PC-9 (cell line): Measurements from ENCODE around the gene FOXP1. TPM values are rescaled to one million over a fixed set of nuclear protein-coding genes. Genes with fewer than 3 reads are reported as not detected.

Experiments used
- BruUV-seq: library from RNA; stranded (reverse); fragments of 400-500 nt; replicated peaks from 2 replicates; lab custom pipeline; 2021; lab: Mats Ljungman, UMichigan
- CTCF ChIA-PET: fragments of 300-600 bp; sonication (Branson Sonifier 250); formaldehyde crosslinking; loops from one replicate; lab custom pipeline; 2022; ENCODE audit warnings: antibody characterized with exemption; lab: Charles Lee
- POLR2A ChIA-PET: fragments of 300-600 bp; sonication (Branson Sonifier 250); formaldehyde crosslinking; loops from one replicate; lab custom pipeline; 2022; ENCODE audit warnings: antibody characterized with exemption; ENCODE audit not compliant: unreplicated experiment; lab: Charles Lee
- DNase-seq, 2 experiments: peaks; one replicate each; pipeline versions ENCODE4 v3.0.0 to v3.0.0-alpha.2; 2015 to 2022; ENCODE audit warnings: mixed read lengths in 1 of 2
- H2AFZ ChIP-seq: fragments of 200-600 bp; sonication (generic); 2 replicates; pipeline ENCODE4 v1.8.1; 2017; ENCODE audit warnings: antibody characterized with exemption
- H3F3A ChIP-seq: fragments of 200-600 bp; sonication (generic); 2 replicates; pipeline ENCODE4 v1.8.1; 2017; ENCODE audit warnings: antibody characterized with exemption, mild to moderate bottlenecking, low read depth; ENCODE audit not compliant: insufficient read depth
- H3K27ac ChIP-seq: fragments of 200-600 bp; sonication (generic); 2 replicates; pipeline ENCODE4 v1.6.1; 2016; ENCODE audit warnings: mixed run types
- H3K27me3 ChIP-seq: fragments of 200-600 bp; sonication (generic); 2 replicates; pipeline ENCODE4 v1.6.1; 2016; ENCODE audit warnings: low read depth, mixed run types; ENCODE audit not compliant: insufficient read depth
- H3K36me3 ChIP-seq: fragments of 200-600 bp; sonication (generic); 2 replicates; pipeline ENCODE4 v1.6.1; 2016; ENCODE audit warnings: low read depth, mixed run types
- H3K4me1 ChIP-seq: fragments of 200-600 bp; sonication (generic); replicated peaks from 2 replicates; pipeline ENCODE4 v1.6.1; 2016; ENCODE audit warnings: mixed run types; ENCODE audit not compliant: insufficient read depth
- H3K4me2 ChIP-seq: fragments of 200-600 bp; sonication (generic); 2 replicates; pipeline ENCODE4 v1.6.1; 2017; ENCODE audit warnings: mixed run types
- H3K4me3 ChIP-seq: fragments of 200-600 bp; sonication (generic); 2 replicates; pipeline ENCODE4 v1.6.1; 2016; ENCODE audit warnings: mixed run types
- H3K79me2 ChIP-seq: fragments of 200-600 bp; sonication (generic); 2 replicates; pipeline ENCODE4 v1.6.1; 2017; ENCODE audit warnings: low read depth, mixed run types
- H3K9me2 ChIP-seq: fragments of 200-600 bp; sonication (generic); 2 replicates; pipeline ENCODE4 v1.8.1; 2017; ENCODE audit warnings: mild to moderate bottlenecking; ENCODE audit not compliant: insufficient read depth
- H3K9me3 ChIP-seq: fragments of 200-600 bp; sonication (generic); 2 replicates; pipeline ENCODE4 v1.8.1; 2016; ENCODE audit warnings: low read depth; ENCODE audit not compliant: insufficient read depth
- H4K20me1 ChIP-seq: fragments of 200-600 bp; sonication (generic); 2 replicates; pipeline ENCODE4 v1.8.1; 2017; ENCODE audit not compliant: insufficient read depth
- EZH2 ChIP-seq: fragments of 200-600 bp; sonication (generic); IDR thresholded peaks from 2 replicates; pipeline ENCODE4 v1.8.0; 2017; ENCODE audit warnings: antibody characterized with exemption, low read depth
- intact Hi-C: fragments of 100-400 bp; cut with micrococcal nuclease; formaldehyde crosslinking; loops from one replicate; pipeline ENCODE4 v1.10.0; 2022; ENCODE audit not compliant: unreplicated experiment
- total RNA-seq: library from RNA; stranded (reverse); gene quantifications from 2 replicates; pipeline ENCODE4 v1.2.3, GENCODE V29; 2021
- TF ChIP-seq, protein P1 (sequence below): fragments of 200-600 bp; sonication (generic); conservative IDR thresholded peaks from 2 replicates; pipeline ENCODE4 v1.6.1; 2017; ENCODE audit warnings: mixed run types, antibody characterized with exemption, mild to moderate bottlenecking, moderate library complexity

FOXP1 gene
- total RNA-seq, 1 experiment from 2014 or later, result 33.3 TPM

DNA sequence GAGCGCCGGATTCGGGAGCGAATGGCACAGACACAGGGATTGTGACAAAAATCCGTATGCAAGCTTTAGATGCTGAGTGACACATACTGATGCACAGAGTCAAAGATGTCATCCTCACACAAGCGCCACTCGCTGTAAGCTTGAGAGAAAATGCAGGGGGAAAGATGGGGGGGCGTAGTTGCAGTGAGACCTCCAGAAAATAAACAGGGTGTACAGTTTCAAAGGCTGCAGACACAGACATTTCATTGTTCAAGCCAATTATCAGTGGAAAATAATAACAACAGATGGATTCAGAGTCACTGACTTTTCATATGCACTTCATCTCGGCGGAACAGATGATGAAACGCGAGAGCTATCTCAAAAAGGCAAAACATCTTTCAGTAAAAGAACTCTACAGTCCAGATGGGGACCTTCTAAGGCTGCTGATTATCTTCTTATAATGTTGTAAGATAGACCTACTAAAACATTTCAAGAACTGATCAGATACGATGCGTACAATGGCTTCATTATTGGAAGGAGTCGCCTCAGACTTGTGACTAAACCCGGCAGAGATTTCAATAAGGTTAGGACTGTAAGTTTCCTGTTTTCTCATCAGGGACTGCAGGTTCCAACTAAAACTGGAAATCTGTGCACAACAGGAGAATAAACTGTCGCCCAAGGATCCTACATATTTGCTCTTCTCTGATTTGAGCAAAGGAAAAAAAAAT is 275.4 kb downstream of the FOXP1 start:
- no peak for DNase-seq
- no peak overlapping the region for H3K4me2 ChIP-seq
- no peaks in the 10 kb centered on the region for H3K9me2 ChIP-seq
- TF ChIP-seq, protein P1, sequence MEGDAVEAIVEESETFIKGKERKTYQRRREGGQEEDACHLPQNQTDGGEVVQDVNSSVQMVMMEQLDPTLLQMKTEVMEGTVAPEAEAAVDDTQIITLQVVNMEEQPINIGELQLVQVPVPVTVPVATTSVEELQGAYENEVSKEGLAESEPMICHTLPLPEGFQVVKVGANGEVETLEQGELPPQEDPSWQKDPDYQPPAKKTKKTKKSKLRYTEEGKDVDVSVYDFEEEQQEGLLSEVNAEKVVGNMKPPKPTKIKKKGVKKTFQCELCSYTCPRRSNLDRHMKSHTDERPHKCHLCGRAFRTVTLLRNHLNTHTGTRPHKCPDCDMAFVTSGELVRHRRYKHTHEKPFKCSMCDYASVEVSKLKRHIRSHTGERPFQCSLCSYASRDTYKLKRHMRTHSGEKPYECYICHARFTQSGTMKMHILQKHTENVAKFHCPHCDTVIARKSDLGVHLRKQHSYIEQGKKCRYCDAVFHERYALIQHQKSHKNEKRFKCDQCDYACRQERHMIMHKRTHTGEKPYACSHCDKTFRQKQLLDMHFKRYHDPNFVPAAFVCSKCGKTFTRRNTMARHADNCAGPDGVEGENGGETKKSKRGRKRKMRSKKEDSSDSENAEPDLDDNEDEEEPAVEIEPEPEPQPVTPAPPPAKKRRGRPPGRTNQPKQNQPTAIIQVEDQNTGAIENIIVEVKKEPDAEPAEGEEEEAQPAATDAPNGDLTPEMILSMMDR, result no peak
- TF ChIP-seq EZH2, result no peak
- no peaks in the 10 kb centered on the region for H4K20me1 ChIP-seq
- H3K36me3 ChIP-seq, result no peaks in the 10 kb centered on the region
- H3K27me3 ChIP-seq, result no peaks in the 10 kb centered on the region
- ChIA-PET CTCF (no interaction called here), POLR2A (no interaction called here)
- H3K4me3 ChIP-seq, result no peak overlapping the region
- no peak overlapping the region for H3K27ac ChIP-seq
- no peaks in the 10 kb centered on the region; the same call in 1 of the 2 replicates for H3F3A ChIP-seq
- no peaks in the 10 kb centered on the region for H3K4me1 ChIP-seq
- H3K9me3 ChIP-seq, result no peaks in the 10 kb centered on the region
- no peak overlapping the region for H2AFZ ChIP-seq
- no peaks in the 10 kb centered on the region for H3K79me2 ChIP-seq
- BruUV-seq, result no TSS peak
- intact Hi-C loops, result no loop called here

- Histone ChIP-seq H3K4me1 (no peaks in the 10 kb centered on the region), H2AFZ (no peak overlapping the region), H3K27me3 (no peaks in the 10 kb centered on the region), H3F3A (no peaks in the 10 kb centered on the region; the same call in 1 of the 2 replicates), H4K20me1 (no peaks in the 10 kb centered on the region), H3K27ac (no peak overlapping the region), H3K79me2 (no peaks in the 10 kb centered on the region), H3K9me3 (no peaks in the 10 kb centered on the region), H3K4me2 (no peak overlapping the region), H3K9me2 (no peaks in the 10 kb centered on the region), H3K36me3 (no peaks in the 10 kb centered on the region), H3K4me3 (no peak overlapping the region)
- TF ChIP-seq EZH2, result no peak
- TF ChIP-seq, protein P1, result no peak
- no TSS peak for BruUV-seq
- POLR2A ChIA-PET, result no interaction called here
- DNase-seq, result no peak
- intact Hi-C loops, result no loop called here
- CTCF ChIA-PET, result no interaction called here
Measured at GRCh38 chr3:71305231-71306206, 278.0 kb downstream of the FOXP1 start.

DNA sequence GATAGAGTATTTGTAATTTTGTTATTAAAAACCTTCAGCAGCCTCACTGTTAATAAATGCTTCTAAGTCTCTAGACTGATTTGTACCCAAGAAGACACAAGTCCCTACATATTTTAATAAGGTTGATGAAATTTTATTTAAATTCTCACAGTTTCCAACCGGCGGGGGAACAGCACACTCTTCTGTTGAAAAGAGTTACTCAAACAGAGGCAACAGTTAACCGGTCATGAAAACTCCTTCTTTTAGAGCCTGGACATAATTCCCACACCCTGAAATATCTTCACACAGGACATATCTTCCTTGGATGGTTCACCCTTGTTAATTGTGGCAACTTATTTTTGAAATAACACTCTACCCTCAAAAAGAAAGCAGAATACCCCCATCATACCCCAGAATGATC is 278.8 kb downstream of the FOXP1 start:
- Histone ChIP-seq H3K4me2 (no peak overlapping the region), H3F3A (no peaks in the 10 kb centered on the region; the same call in 1 of the 2 replicates), H2AFZ (no peak overlapping the region), H3K27ac (no peak overlapping the region), H3K79me2 (no peaks in the 10 kb centered on the region), H3K9me2 (no peaks in the 10 kb centered on the region), H3K4me3 (no peak overlapping the region), H3K27me3 (no peaks in the 10 kb centered on the region), H3K9me3 (no peaks in the 10 kb centered on the region), H3K36me3 (no peaks in the 10 kb centered on the region), H4K20me1 (no peaks in the 10 kb centered on the region), H3K4me1 (no peaks in the 10 kb centered on the region)
- ChIA-PET CTCF (no interaction called here), POLR2A (no interaction called here)
- no peak for DNase-seq
- intact Hi-C loops, result no loop called here
- BruUV-seq, result no TSS peak
- TF ChIP-seq EZH2, result no peak
- TF ChIP-seq, protein P1, result no peak
